GM21528 (cell line): ENCODE results near the gene RDH5.

Experiments
- ATAC-seq: cut with Tn5 transposase; IDR thresholded peaks from one replicate; pipeline ENCODE4 v1.9.1; 2021; ENCODE audit warnings: mild to moderate bottlenecking, moderate library complexity; ENCODE audit not compliant: unreplicated experiment, low FRiP score

The RDH5 gene

GRCh38 chr12:55695349-55695748, 24.8 kb upstream of the RDH5 start:
- no peak for ATAC-seq

GRCh38 chr12:55696141-55696540, 24.1 kb upstream of the RDH5 start:
- no peak for ATAC-seq

GRCh38 chr12:55696796-55697462, 23.3 kb upstream of the RDH5 start:
- ATAC-seq, result no peak

DNA sequence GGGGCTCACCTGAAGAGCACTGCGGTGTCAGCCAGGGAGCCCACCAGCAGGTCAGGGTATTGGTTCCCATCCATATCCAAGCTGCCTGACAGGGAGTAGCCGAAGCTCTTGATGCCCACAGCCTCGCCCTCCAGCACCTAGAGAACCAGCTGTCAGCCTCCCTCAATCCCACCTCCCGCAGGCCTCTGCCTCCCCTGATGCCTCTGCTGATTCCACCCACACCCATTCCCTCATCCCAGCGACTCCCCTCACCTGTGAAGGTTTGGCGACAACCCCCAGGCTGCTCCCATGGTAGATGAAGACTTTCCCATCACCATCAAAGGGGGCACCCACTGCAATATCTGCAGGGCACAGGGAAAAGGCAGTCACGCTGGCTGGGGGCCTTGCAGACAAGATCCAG, 22.5 kb upstream of the RDH5 start:
- ATAC-seq, result no peak

DNA sequence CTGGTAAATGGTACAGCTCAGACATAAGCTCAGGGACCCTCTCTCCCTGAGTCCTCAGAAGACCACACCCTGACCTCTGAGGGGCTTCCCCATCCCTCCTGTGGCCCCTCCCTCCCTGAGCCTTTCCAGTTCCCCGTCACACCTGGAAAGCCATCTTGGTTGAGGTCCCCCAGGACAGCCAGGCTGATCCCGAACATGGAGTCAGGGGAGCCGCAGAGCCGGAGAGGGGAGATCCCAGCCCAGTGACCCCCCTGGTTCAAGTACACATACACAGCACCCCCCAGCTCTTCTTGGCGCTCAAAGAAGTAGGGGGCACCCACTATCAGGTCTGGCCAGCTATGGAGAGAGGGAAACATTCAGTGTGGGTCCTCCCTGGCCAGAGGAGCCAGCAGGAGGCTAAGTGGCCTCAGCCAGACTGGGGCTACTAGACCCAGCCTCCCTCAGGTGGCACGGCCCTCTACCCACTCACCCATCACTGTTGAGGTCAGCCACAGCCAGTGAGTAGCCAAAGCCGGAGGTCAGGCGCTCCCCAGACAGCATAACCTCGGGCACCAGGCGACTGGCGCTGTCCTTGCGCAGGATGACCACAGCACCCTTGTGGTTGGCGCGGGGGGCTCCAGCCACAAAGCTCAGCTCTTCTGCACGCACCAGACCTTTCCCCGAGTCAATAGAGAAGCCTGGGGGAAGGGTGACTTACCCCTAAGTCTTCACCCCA, 21.8 kb upstream of the RDH5 start:
- no peak for ATAC-seq

DNA sequence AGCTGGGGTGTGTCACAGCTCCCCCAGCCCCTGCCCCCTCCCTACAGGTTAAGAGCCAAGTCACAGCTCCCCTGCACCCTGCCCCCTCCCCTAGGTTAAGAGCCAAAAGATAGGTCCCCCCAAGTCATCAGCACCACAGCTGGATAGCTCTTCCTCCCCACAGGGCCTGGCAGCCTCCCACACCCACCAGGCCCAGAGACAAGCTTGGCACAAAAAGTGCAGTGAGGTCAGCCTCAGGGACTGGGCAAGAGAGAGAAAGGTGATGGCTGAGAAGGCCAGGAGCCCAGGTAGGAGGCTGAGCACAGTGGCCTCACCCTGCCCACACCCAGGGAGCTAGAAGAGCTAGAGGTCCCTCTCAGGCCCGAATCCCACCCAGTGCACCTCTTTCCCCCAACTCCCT, 21.2 kb upstream of the RDH5 start:
- ATAC-seq, result no peak

- no peak for ATAC-seq
These were observed 20.6 kb upstream of the RDH5 start for GRCh38 chr12:55699471-55700055.

DNA sequence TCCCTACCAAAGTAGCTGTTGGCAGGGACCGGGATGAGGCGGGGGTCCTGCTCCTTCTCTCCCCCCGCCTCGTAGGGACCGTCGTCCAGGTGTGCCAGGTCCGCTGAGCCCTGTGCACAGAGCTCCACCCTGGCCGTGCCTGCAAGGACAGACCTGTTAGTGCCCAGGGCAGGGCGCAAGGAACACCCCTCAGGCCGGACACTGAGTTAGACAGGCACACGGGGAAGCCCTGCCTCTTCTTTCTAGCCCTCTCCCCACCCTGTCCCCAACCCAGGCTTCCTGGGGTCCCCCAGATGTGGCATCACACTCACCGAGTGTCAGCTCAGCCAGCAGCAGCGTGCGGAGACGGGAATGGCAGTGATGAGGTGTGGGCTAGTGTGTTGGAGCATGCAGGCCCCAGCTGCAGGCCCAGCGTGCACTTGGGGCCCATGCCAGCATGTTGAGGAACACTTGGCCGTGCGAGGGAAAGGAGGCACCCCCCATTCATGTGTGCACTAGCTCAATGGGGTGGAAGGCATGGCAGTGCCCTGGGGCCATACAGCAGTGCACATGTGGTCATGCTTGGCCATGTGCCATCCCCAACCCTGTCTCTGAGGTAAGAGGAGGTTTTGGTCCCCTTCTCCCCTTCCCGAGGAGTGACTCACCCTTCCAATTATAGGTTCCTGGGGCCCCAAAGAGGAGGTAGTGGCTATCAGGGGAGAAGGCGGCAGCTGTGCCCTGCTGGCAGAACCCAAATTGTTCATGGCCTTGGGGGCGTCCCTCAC, 19.8 kb upstream of the RDH5 start:
- ATAC-seq, result no peak

DNA sequence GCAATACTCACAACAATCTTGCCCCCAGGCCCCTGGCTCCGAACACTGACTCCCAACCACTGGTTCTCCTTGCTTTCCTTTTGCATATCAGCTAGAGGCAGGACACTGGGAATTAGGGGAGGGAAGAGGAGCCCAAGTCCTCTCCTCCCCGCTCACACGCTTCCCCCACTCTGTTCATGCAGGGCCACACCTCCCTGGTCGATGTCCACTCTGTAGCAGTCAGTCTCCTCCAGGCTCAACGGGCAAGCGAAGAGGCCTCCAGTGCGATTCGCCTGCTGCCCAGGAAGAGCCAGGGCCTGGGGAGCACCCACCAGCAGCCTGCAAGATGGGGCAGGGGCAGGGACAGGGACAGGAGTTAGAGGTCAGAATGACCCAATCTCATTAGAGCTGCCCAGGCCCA, 17.3 kb upstream of the RDH5 start:
- no peak for ATAC-seq

GRCh38 chr12:55703288-55703687, 16.9 kb upstream of the RDH5 start:
- no peak for ATAC-seq

DNA sequence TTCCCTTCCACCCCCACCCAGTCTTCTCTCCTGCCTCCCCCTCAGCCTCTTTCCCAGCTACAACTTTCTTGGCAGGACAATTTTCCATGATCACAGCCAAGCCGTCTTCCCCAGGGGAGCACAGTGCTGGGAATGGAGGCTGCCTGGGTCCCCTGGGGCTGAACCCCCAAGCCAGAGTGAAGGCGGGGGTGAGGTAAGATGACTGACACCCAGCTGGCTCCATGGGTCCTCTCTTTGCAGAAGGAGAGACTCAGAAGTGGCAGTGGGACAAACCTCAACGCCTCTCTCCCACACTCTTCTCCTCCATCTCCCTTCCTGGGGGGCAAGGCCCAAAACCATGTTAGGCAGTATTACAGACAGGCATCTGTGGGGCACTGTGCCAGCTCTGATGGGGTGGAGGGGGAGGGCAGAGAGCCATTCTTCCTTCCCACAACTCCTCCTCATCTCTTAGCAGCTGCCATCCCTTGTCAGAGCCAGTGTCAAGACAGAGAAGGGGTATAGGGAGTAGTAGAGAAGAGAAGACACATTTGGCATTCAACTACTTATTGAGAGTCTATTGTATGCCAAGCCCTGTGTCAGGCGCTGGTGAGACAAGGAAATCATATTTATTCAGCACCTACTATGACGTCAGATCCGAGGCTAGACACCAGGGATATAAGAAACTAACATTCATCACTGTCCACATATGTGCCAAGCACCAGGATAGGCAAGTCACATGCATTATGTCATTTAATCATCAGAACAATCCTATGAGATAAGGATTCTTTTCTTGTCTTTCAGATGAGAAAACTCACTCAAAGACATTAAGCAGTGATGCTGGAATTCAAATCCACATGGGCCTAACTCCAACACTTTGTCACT, 16.1 kb upstream of the RDH5 start:
- ATAC-seq, result no peak

GRCh38 chr12:55704824-55705718, 15.1 kb upstream of the RDH5 start:
- ATAC-seq, result no peak

- ATAC-seq, result no peak
These were observed 14.3 kb upstream of the RDH5 start for GRCh38 chr12:55705782-55706402.

DNA sequence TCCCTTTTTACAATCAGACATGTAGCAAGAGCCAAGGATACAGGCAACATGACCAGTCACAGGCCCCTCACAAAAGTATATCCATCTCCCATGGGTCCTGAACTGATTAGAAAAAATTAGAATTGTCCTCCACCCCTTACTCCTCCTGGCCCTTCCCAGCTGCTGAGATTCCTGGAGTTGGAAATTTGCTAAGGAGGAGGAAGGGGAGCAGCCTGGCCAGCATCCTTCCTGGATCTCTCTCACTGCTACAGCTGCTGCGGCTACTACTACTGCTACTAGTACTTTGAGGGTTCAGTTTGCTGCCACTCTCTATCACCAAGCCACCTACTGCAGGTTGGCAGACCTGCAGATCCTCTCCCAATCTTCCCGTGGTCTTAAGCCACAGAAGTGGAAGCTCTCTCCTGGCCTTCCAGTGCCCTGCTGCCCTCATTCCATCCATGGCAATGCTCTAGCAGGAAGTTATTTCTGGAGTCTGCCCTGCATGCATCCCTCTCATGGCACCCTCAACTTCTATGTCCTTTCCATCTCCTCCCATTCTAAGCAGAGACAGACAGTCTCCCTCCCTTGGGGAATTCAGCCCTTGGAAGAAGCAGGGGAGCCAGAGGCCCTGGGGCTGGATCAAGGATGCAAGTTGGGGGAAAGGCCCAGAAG, 13.5 kb upstream of the RDH5 start:
- ATAC-seq, result no peak

DNA sequence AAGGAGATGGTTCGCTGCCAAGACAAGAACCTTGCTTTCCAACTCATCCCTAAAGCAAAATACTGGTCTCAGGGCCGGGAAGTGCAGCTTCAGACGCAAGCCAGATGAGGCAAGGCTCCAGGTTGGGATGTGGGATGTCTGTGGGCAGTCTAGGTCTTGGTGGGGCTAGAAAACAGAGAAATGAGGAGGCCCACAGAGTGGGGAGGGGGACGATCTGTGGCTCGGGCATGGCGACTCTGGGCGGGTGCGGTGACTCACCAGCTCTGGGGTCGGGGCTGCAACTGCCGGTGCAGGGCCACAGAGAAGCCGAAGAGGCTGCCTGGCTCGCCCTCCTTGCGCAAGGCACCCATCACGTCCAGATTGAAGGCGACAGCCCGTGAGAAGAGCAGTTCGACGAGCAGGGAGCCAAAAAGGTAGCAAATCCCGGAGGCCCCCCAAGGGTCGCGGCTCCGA, 12.9 kb upstream of the RDH5 start:
- ATAC-seq, result no peak

DNA sequence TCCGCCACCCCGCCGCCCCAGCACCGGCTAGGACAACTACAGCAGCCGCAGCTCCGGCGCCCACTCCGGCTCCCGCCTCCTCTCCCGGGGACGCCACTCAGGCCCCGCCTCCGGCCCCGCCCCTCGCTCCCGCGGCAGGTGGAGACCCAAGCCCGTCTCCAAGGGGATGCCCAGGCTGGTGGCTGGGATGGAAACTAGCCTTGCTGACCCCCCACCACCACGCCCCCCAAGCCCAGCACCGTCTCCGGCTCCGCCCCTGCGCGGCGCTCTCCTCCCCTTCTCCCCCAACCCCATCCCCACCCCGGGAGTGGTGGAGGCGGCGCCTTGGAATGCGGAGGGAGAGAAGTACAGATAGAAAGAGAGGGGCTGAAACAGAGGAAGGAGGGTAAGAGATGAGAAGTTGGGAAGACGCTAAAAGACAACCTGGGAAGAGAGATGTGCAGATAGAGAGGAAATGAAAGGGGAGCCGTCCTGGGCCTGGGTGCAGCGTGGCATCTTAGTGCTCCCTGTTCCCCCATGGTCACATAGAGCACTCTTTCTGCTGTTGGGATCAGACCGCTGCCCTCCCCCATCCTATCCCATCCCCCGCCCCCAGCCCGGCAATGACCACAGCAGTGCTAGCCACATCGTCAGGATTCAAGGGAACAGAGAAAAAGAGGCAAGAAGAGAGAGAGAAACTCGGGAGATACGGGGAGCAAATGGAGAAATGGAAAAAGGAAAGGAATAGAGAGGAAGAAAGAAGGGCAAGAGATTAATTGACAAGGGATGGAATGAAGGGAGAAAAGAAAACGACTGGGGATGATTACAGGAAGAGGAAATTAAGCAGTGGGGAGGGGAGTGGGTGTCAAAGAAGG, 12.1 kb upstream of the RDH5 start, which contains the start of gene ITGA7:
Gene ITGA7, minus strand, starts transcription at position 64 of the 854 bp plus-strand sequence. CDS start 222 bp downstream, outside the sequence.
- ATAC-seq, result no peak

DNA sequence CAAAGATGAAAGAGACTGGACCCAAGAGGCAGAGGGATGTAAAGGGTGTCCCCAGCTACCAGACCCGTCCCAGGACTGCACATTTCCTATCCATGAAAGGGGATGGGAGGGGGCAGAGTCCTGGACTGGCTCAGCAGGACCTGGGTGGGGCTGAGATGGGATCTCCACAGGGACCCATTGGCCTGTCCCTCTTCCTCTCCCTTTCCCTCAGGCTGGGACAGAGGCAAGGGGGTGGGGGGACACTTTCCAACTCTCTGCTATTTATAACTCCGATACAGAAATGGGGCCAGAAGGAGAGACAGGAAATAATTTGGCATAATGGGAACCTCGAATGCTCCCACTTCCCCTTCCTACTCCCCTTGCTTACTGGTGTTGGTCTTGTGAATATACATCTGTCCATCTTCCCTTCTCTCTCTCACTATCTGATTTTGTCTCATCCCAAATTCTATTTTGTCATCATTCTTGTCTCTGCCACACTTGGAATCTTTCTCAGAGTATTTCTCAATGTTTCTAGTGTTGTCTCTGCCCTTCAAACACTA, 11.4 kb upstream of the RDH5 start:
- ATAC-seq, result no peak
